ENCODE measurements around the gene DNM2.
"Not testable (repeated sequence)": the region's sequence is repeated elsewhere in the genome, so short reads cannot be mapped to it uniquely, and the experiment has no call there.

DNM2 gene

DNA sequence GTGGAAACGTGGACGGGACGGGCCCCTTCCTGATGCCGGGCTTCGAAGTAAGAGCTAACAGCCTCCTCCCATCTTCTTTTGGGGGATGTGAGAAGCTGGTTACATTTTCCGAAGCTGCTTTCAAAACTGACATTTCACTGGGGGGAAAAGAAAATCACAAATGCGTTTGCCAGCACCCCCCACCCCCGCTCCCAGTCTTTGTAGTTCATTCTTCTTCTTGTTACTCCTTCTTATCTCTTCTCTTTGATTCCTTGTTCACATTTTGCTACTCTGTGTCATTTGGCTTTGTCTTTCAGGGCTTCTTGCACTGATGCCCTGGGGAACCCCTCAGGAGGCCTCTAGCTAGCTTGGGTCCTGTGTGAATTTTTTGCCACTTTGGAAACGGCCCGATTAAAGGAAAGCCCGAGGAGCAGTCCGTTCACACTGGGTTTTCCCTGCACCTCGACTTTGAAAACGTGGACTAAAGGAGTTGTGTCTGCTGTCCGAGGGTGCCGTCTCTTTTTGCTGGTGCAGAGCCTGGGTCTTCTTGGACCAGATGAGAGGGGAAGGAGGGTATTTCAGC is 154.7 kb downstream of the DNM2 start:
- DNase-seq: no peak

DNA sequence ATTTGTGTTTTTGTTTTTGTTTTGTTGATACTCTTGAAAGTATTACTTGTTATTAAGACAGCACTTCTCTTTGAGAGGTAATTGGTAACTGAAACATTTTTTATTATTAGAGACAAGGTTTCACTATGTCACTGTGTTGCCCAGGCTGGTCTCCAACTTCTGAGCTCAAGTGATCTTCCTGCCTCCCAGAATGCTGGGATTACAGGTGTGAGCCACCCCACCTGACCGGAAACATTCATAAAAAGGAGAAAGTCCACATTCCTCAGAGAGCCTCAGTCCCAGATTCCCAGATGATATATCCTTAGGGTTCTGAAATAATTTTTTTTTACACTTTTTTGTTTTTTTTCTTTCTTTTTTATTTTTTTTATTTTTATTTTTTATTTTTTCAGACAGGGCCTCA is 156.1 kb downstream of the DNM2 start:
- no peak for DNase-seq

DNA sequence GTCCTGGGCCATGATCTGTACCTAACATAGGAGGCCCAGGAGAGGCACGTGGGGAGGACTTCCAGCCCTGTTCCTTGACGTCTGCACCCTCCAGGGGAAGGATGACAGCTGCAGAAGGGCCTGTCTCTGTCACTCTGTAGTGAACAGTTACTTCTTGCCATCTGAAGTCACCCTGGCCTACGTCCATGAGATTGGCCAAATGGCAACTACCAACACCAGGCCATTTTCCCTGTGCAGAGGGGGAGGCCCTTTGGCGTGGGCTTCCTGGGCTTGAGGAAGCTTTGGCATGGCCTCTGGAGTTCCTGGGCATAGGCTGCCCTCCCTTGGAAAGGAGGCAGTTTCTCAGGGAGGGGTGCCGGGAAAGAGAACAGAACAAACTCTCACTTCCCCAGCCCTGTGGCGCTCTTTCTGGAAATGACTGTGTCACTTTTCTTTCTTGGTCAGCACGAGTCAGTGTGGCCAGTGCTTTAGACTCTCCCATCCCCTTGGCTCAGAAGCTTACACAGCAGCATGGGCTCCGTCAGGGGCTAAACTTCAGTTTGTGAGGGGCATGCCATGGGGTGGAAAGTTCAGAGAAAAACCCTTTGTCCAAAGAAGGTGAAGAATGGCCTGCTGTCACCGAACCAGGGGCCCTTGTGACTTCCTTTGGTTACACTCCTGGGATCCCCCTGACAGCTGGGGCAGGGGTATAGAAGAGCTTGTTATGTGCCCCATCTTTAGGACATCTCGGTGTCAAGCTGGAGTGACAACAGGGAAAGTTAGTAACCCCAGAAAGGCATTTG is 158.8 kb downstream of the DNM2 start:
- no peak for DNase-seq

DNA sequence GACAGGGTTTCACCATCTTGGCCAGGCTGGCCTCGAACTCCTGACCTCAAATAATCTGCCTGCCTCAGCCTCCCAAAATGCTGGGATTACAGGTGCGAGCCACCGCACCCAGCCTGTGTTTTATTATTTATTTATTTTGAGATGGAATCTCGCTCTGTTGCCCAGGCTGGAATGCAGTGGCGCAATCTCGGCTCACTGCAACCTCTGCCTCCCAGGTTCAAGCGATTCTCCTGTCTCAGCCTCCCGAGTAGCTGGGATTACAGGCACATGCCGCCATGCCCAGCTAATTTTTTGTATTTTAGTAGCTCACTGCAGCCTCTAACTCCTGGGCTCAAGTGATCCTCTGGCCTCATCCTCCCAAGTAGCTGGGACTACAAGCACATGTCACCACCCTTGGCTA is 159.7 kb downstream of the DNM2 start:
- not testable (repeated sequence) for DNase-seq

DNA sequence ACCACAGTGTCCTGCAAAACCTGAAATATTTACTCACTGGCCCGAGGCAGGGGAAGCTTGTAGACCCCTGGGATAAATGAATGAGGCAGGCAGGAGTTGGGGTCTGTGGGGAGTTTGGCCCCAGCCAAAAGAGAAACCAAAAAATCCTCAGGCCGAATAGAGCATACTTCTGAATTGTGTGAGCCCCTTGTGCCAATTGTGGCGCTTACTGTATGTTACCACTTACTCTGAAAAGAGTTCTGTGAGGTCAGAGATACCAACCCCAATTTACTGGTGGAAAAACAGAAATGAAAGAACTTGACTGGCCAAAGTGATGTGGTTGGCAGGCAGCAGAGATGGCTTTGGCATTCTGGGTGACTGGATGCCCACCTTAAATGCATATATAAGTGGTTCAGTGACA is 160.4 kb downstream of the DNM2 start:
- no peak for DNase-seq

Measured in COR-L47 (cell line).